GM19467 (cell line): ENCODE results near the gene SGCD.

ENCODE experiments used
- ATAC-seq: cut with Tn5 transposase; IDR thresholded peaks from one replicate; pipeline ENCODE4 v1.9.1; 2021; ENCODE audit warnings: mild to moderate bottlenecking, moderate library complexity; ENCODE audit not compliant: unreplicated experiment

The SGCD gene

GRCh38 chr5:156498226-156498980 lies 171.4 kb downstream of the SGCD start:
- ATAC-seq = no peak

- ATAC-seq = no peak
These were observed 173.8 kb downstream of the SGCD start for GRCh38 chr5:156500755-156501154.

- no peak for ATAC-seq
These were observed 178.1 kb downstream of the SGCD start for GRCh38 chr5:156505101-156505500.

GRCh38 chr5:156513123-156513815 lies 186.3 kb downstream of the SGCD start:
- ATAC-seq = no peak

GRCh38 chr5:156515121-156515520 lies 188.2 kb downstream of the SGCD start:
- no peak for ATAC-seq

GRCh38 chr5:156515803-156516360 lies 188.9 kb downstream of the SGCD start:
- ATAC-seq = no peak

- no peak for ATAC-seq
These were observed 195.9 kb downstream of the SGCD start for GRCh38 chr5:156522651-156523529.

GRCh38 chr5:156523607-156524006 lies 196.6 kb downstream of the SGCD start:
- ATAC-seq = no peak

- ATAC-seq = no peak
These were observed 199.3 kb downstream of the SGCD start for GRCh38 chr5:156526081-156526925.

GRCh38 chr5:156527611-156528010 lies 200.6 kb downstream of the SGCD start:
- ATAC-seq = no peak

- ATAC-seq = no peak
These were observed 201.7 kb downstream of the SGCD start for GRCh38 chr5:156528673-156529072.

- no peak for ATAC-seq
These were observed 202.9 kb downstream of the SGCD start for GRCh38 chr5:156529892-156530291.

- ATAC-seq = no peak
These were observed 204.2 kb downstream of the SGCD start for GRCh38 chr5:156531199-156531598.

GRCh38 chr5:156532921-156533320 lies 206.0 kb downstream of the SGCD start:
- no peak for ATAC-seq

- ATAC-seq = no peak
These were observed 207.1 kb downstream of the SGCD start for GRCh38 chr5:156534085-156534484.

GRCh38 chr5:156534906-156535485 lies 208.0 kb downstream of the SGCD start:
- no peak for ATAC-seq

GRCh38 chr5:156540491-156540890 lies 213.5 kb downstream of the SGCD start:
- ATAC-seq = no peak

GRCh38 chr5:156541582-156541981 lies 214.6 kb downstream of the SGCD start:
- ATAC-seq = no peak

GRCh38 chr5:156543348-156544145 lies 216.6 kb downstream of the SGCD start:
- ATAC-seq = no peak
